Measurements from ENCODE around the gene PTPRO.
A peak's percentile ranks its signal among the peaks of the same experiment; 100 is the strongest.

Gene PTPRO

DNA sequence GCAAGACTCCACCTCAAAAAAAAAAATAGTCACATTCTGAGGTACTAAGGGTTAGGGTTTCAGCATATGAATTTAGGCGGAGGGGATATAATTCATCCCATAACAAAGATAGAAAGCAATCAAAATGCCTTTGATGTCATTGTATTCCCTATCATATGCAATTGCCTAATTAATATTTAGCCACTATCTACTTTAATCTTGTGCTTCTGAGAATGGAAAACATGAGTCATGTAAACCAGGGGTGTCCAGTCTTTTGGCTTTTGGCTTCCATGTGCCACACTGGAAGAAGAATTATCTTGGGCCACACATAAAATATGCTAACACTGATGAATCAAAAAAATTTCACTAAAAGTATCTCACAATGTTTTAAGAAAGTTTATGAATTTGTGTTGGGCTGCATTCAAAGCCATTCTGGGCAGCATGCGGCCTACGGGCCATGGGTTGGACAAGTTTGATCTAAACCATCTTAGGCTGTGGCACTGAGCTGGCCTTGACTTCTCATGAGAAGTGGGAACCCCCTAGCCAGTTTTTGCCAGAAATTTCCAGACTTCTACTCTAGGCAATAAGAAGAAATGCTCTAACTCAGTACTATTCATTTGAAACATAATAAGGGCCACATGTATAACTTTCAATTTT is 219.8 kb downstream of the PTPRO start:
- FAIRE-seq (no peak), DNase-seq (ENCODE audit: insufficient read length, low spot score) (no peak)
- TF ChIP-seq, protein P1, sequence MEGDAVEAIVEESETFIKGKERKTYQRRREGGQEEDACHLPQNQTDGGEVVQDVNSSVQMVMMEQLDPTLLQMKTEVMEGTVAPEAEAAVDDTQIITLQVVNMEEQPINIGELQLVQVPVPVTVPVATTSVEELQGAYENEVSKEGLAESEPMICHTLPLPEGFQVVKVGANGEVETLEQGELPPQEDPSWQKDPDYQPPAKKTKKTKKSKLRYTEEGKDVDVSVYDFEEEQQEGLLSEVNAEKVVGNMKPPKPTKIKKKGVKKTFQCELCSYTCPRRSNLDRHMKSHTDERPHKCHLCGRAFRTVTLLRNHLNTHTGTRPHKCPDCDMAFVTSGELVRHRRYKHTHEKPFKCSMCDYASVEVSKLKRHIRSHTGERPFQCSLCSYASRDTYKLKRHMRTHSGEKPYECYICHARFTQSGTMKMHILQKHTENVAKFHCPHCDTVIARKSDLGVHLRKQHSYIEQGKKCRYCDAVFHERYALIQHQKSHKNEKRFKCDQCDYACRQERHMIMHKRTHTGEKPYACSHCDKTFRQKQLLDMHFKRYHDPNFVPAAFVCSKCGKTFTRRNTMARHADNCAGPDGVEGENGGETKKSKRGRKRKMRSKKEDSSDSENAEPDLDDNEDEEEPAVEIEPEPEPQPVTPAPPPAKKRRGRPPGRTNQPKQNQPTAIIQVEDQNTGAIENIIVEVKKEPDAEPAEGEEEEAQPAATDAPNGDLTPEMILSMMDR (IDR thresholded peaks at IDR 0.05; ENCODE audit: insufficient read depth, missing control alignments) = no peak

DNA sequence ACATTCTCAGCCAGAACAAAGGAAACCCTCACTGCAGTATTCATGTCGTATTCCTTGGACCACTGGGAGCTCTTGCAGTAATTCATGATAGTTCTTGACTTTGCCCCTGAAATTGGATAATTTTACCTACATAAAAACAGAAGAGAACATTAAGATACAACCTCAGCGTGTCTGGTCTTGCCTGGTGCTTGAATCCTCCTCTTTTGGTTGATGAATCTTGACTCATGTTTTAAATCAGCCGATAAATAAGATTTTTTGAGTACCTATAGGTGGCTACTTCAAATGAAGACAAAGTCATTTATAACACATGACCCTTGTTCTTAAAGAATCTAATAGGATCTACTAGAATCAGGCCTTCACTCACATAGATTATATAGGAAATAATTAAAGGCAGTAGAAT is 221.0 kb downstream of the PTPRO start:
- TF ChIP-seq, protein P1 (IDR thresholded peaks at IDR 0.05; ENCODE audit: insufficient read depth, missing control alignments) = no peak
- peak; percentile 44 for FAIRE-seq
- DNase-seq (ENCODE audit: insufficient read length, low spot score) = no peak

GRCh38 chr12:15544589-15544988 is 222.3 kb downstream of the PTPRO start:
- TF ChIP-seq, protein P1 (IDR thresholded peaks at IDR 0.05; ENCODE audit: insufficient read depth, missing control alignments) = no peak
- no peak for FAIRE-seq
- DNase-seq (ENCODE audit: insufficient read length, low spot score) = no peak

GRCh38 chr12:15545334-15545733 is 223.0 kb downstream of the PTPRO start:
- DNase-seq (ENCODE audit: insufficient read length, low spot score) = no peak
- FAIRE-seq = no peak
- TF ChIP-seq, protein P1 (IDR thresholded peaks at IDR 0.05; ENCODE audit: insufficient read depth, missing control alignments) = no peak

DNA sequence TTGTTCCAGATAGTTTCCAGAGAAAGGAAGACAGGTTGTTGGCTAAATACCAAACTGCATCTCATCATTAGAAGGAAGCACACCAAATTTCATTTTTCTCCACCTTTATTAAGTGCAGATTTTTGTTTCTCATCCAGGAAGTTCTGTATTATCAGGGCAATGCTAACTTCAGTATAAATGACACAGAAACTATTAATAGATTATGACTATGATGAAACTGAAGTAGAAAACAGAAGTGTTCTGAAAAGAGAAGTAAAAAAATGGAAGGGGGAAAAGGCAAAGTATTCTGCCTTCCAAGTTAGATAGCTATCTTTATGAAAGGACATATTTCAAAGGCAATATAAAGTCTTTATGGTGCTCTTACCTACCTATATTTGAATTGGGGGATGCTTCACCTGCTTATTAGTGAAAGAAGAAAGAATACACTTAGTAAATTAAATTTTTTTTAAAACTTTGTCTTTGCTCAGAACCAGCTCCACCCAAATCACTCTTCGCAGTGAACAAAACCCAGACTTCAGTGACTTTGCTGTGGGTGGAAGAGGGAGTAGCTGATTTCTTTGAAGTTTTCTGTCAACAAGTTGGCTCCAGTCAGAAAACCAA is 223.9 kb downstream of the PTPRO start:
- TF ChIP-seq, protein P1 (IDR thresholded peaks at IDR 0.05; ENCODE audit: insufficient read depth, missing control alignments) = no peak
- no peak for DNase-seq (ENCODE audit: insufficient read length, low spot score)
- no peak for FAIRE-seq

DNA sequence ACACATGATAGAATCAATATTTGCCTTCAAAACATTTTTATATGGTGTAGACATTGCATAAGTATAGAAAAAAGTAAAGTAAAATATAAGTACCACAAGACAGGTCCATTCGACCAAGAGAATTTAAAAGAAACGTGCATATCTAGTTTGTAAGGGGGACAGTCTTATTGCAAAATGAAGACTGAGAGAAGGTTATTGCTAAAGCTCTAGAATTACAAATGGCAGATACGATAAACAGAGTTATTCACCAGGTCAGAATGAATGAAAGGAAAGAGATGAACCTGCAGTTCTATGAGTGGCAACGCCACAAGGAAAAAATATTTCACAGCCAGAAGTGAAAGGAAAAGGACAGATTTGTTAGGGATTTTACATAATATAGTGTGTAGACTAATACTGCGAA is 224.8 kb downstream of the PTPRO start:
- DNase-seq (ENCODE audit: insufficient read length, low spot score) (no peak), FAIRE-seq (no peak)
- TF ChIP-seq, protein P1 (IDR thresholded peaks at IDR 0.05; ENCODE audit: insufficient read depth, missing control alignments) = no peak

DNA sequence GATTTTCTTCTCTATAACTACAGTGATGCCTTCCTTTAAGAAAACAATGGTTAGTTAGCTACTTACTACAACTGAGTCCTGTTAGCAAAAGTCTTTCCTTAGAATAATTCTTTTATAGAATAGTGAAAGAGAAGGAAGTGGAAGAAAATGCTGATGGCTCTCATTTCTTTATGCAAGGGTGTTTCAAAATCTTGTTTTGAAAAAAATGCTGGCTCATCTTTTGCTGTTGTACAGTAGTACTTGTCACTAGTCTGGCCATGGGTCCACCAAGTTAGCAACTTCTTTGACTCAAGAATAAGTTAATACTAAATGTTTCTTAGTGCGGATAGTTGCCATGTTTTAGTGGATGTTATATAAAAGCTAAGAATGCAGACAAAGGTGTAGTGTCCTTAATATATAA is 225.4 kb downstream of the PTPRO start:
- FAIRE-seq (no peak), DNase-seq (ENCODE audit: insufficient read length, low spot score) (no peak)
- TF ChIP-seq, protein P1 (IDR thresholded peaks at IDR 0.05; ENCODE audit: insufficient read depth, missing control alignments) = no peak
